ENCODE data around the gene SKA3.
"Not testable (repeated sequence)": the region's sequence is repeated elsewhere in the genome, so short reads cannot be mapped to it uniquely, and the experiment has no call there.

Gene SKA3

GRCh38 chr13:21165606-21166005 lies 10.7 kb downstream of the SKA3 start:
- not testable (repeated sequence) for DNase-seq

- DNase-seq = no peak
Measured at GRCh38 chr13:21164631-21165030, 11.7 kb downstream of the SKA3 start.

- DNase-seq = no peak
Measured at GRCh38 chr13:21152251-21152899, 24.0 kb downstream of the SKA3 start.

GRCh38 chr13:21150013-21150412 lies 26.3 kb downstream of the SKA3 start:
- DNase-seq = no peak

- DNase-seq = no peak
Measured at GRCh38 chr13:21149568-21149967, 26.8 kb downstream of the SKA3 start.

GRCh38 chr13:21148557-21149258 lies 27.6 kb downstream of the SKA3 start:
- no peak for DNase-seq

GRCh38 chr13:21147827-21148226 lies 28.5 kb downstream of the SKA3 start:
- no peak for DNase-seq

GRCh38 chr13:21142766-21143165 lies 33.6 kb downstream of the SKA3 start:
- DNase-seq = no peak

GRCh38 chr13:21139374-21139773 lies 37.0 kb downstream of the SKA3 start:
- peak in 1 of 5 experiments; percentile 48 for DNase-seq

GRCh38 chr13:21138561-21138960 lies 37.8 kb downstream of the SKA3 start:
- DNase-seq = no peak

GRCh38 chr13:21137696-21138095 lies 38.7 kb downstream of the SKA3 start:
- DNase-seq = no peak

- DNase-seq = not testable (repeated sequence)
Measured at GRCh38 chr13:21135833-21136232, 40.5 kb downstream of the SKA3 start.

GRCh38 chr13:21134475-21134874 lies 41.9 kb downstream of the SKA3 start:
- DNase-seq = no peak

- DNase-seq = no peak
Measured at GRCh38 chr13:21133077-21133476, 43.3 kb downstream of the SKA3 start.

- no peak for DNase-seq
Measured at GRCh38 chr13:21130116-21130515, 46.2 kb downstream of the SKA3 start.

- no peak for DNase-seq
Measured at GRCh38 chr13:21124852-21125251, 51.5 kb downstream of the SKA3 start.

GRCh38 chr13:21123956-21124355 lies 52.4 kb downstream of the SKA3 start:
- no peak for DNase-seq

GRCh38 chr13:21121616-21122015 lies 54.7 kb downstream of the SKA3 start:
- DNase-seq = no peak

- no peak for DNase-seq
Measured at GRCh38 chr13:21120191-21120590, 56.2 kb downstream of the SKA3 start.

- no peak for DNase-seq
Measured at GRCh38 chr13:21119526-21119925, 56.8 kb downstream of the SKA3 start.

- no peak for DNase-seq
Measured at GRCh38 chr13:21118180-21118579, 58.2 kb downstream of the SKA3 start.

GRCh38 chr13:21117104-21117809 lies 59.1 kb downstream of the SKA3 start:
- no peak for DNase-seq

GRCh38 chr13:21116141-21116540 lies 60.2 kb downstream of the SKA3 start:
- DNase-seq = no peak

GRCh38 chr13:21115231-21115630 lies 61.1 kb downstream of the SKA3 start:
- no peak for DNase-seq

All from T-helper 2 cell (primary cell).